Right kidney (tissue), 1 donor: Measurements from ENCODE around the gene GPR25.

ENCODE experiments used
- DNase-seq: peaks from one replicate; pipeline ENCODE4 v3.0.0-alpha.2; 2016

Gene GPR25

DNA sequence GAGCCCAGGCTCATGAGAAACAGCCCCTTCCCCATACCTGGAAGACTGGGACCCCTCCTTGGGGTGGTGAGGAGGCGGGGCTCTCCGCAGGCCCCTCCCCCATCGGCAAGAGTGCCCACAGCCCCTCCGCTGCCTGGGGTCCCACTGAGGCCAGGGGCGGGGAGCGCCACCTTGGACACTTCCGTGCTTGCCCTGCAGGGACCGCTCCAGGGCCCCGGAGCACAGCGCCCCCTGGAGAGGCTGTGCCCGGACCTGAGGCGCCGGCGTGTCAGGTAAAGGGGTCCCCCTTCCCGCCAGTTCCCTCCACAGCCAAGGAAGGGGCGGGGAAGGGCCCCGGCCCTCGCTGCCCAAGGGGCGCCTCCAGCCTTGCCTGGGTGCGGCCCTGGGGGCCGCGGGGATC lies 43.4 kb downstream of the GPR25 start:
- no peak for DNase-seq

DNA sequence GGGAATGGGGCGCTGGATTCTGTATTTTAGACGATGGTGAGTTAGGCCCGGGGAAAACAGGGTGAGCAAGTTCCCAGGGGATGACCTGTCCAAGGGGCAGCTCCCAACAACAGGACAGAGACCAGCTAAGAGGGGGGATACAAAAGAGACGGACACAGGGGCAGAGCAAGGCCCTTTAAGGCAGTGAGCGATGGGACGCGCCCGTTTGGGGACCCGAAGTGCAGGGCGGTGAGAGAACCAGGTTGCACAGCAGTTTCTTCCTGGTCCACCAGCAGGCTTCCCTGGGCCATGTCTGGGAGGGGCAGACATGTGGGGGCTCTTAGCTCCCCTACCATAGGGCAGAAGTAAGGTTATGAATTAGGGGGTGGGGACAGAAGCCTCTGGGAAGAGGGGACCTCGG lies 43.9 kb downstream of the GPR25 start:
- DNase-seq, result no peak

- no peak for DNase-seq
Measured at GRCh38 chr1:200917291-200917817, 44.6 kb downstream of the GPR25 start.

GRCh38 chr1:200918006-200918405 lies 45.2 kb downstream of the GPR25 start:
- DNase-seq, result no peak

GRCh38 chr1:200919386-200919785 lies 46.6 kb downstream of the GPR25 start:
- DNase-seq, result no peak

GRCh38 chr1:200921571-200922110 lies 48.9 kb downstream of the GPR25 start:
- no peak for DNase-seq

DNA sequence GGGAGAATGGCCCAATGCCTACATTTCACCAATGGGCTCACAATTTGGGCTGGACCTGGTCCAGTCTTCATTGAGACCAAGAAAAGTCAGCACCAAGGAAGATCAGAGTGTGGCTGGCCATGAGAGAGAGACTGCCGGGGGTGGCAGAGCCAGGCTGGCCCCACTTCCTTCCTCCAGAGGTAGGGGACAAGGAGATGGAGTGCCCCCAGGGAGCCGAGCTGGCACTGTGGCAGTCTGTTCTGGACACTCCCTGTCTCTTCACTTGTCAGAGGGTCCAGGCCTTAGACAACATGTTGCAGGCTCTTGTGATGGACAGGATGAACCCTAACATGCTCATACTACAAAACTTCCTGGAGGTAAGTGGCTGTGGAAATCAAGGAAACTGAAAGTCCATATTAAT lies 49.6 kb downstream of the GPR25 start:
- no peak for DNase-seq

DNA sequence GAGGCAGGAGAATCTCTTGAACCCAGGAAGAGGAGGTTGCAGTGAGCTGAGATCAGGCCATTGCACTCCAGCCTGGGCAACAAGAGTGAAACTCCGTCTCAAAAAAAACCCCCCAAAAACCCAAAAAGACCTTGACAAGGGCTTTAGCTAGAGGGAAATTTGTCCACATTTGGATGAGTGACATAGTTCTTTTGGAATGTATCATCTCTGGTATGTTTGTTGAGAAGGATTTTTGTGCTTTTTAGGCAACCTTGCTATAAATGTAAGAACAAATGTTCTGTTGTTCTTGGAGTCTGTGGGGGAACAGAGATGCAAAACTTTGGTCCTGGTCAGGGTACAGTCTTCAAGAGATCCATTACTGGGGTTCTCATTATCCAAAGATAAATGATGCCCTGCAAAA lies 50.8 kb downstream of the GPR25 start:
- no peak for DNase-seq
